ENCODE results near the gene DNAJC11. TPM values are rescaled to one million over a fixed set of nuclear protein-coding genes. Genes with fewer than 3 reads are reported as not detected.

Gene DNAJC11
- total RNA-seq, 4 donors from 2014 or later: 21.4 to 48.2 (median 25.5) TPM

GRCh38 chr1:6711174-6711573 is 9.6 kb upstream of the DNAJC11 start:
- no peak for TF ChIP-seq CTCF (IDR thresholded peaks at IDR 0.05; ENCODE audit: low read depth)

- TF ChIP-seq CTCF (IDR thresholded peaks at IDR 0.05; ENCODE audit: low read depth): no peak
These were observed 3.1 kb upstream of the DNAJC11 start for GRCh38 chr1:6704746-6705145.

GRCh38 chr1:6703016-6703415 is 1.4 kb upstream of the DNAJC11 start:
- no peak for TF ChIP-seq CTCF (IDR thresholded peaks at IDR 0.05; ENCODE audit: low read depth)

- TF ChIP-seq CTCF (IDR thresholded peaks at IDR 0.05; ENCODE audit: low read depth): no peak
These were observed 671 bp downstream of the DNAJC11 start for GRCh38 chr1:6700853-6701436.

- no peak for TF ChIP-seq CTCF (IDR thresholded peaks at IDR 0.05; ENCODE audit: low read depth)
These were observed 5.7 kb downstream of the DNAJC11 start for GRCh38 chr1:6695868-6696267.

GRCh38 chr1:6694121-6694713 is 7.4 kb downstream of the DNAJC11 start:
- no peak for TF ChIP-seq CTCF (IDR thresholded peaks at IDR 0.05; ENCODE audit: low read depth)

GRCh38 chr1:6692956-6693355 is 8.7 kb downstream of the DNAJC11 start:
- no peak for TF ChIP-seq CTCF (IDR thresholded peaks at IDR 0.05; ENCODE audit: low read depth)

All from subcutaneous adipose tissue (tissue), 4 donors.